K562 (cell line): ENCODE results near the gene MTHFR. TPM values are rescaled to one million over a fixed set of nuclear protein-coding genes. Genes with fewer than 3 reads are reported as not detected.

ENCODE experiments used
- C11orf30 ChIP-seq: fragments of 450-650 bp; IDR thresholded peaks from 2 replicates; pipeline ENCODE4 v1.6.1; 2016; ENCODE audit warnings: low read depth, mild to moderate bottlenecking
- CAMTA2 ChIP-seq: fragments of 250-450 bp; sonication (Bioruptor Pico); conservative IDR thresholded peaks from 2 replicates; pipeline ENCODE4 v1.5.1; 2022
- CEBPG ChIP-seq, 3 experiments: fragments of 200-800 bp in 1 of 3; sonication (Bioruptor generic) in 1 of 3; sonication (generic) in 1 of 3; formaldehyde crosslinking in 1 of 3; IDR thresholded peaks in 2 of 3; conservative IDR thresholded peaks in 1 of 3; 2 replicates each; pipeline versions ENCODE4 v1.6.1 to v1.8.0; 2016 to 2022; ENCODE audit warnings: missing compliant biosample characterization in 2 of 3, missing genetic modification characterization in 2 of 3, mild to moderate bottlenecking in 1 of 3, missing genetic modification reagents in 1 of 3
- ETV5 ChIP-seq: sonication (generic); formaldehyde crosslinking; IDR thresholded peaks from 2 replicates; pipeline ENCODE4 v1.4.0; 2020; ENCODE audit warnings: low read depth, mild to moderate bottlenecking, missing genetic modification reagents
- FOXK1 ChIP-seq: sonication (generic); formaldehyde crosslinking; IDR thresholded peaks from 2 replicates; pipeline ENCODE4 v1.8.0; 2022; ENCODE audit warnings: missing genetic modification reagents, mild to moderate bottlenecking, borderline replicate concordance
- HES1 ChIP-seq: fragments of 450-650 bp; IDR thresholded peaks from 2 replicates; pipeline ENCODE4 v1.6.1; 2016; ENCODE audit warnings: low read depth, mild to moderate bottlenecking, moderate library complexity
- HNRNPUL1 ChIP-seq: fragments of 200-400 bp; formaldehyde crosslinking; IDR thresholded peaks from 2 replicates; pipeline ENCODE4 v1.6.1; 2017; ENCODE audit warnings: low read length
- MTA2 ChIP-seq: fragments of 450-650 bp; IDR thresholded peaks from 2 replicates; pipeline ENCODE4 v1.6.1; 2016; ENCODE audit warnings: low read depth
- POLR2A ChIP-seq: fragments of 450-650 bp; conservative IDR thresholded peaks from 2 replicates; pipeline ENCODE4 v1.6.1; 2016
- POU5F1 ChIP-seq: fragments of 150-350 bp; IDR thresholded peaks from 2 replicates; pipeline ENCODE4 v1.6.1; 2014; ENCODE audit warnings: borderline replicate concordance, low read length, low read depth, mild to moderate bottlenecking; ENCODE audit not compliant: partially characterized antibody
- SIX5 ChIP-seq, 2 experiments: IDR thresholded peaks; 2 replicates each; pipeline ENCODE4 v1.6.1; 2011; ENCODE audit warnings: low read length in 2 of 2, borderline replicate concordance in 1 of 2, low read depth in 1 of 2, mild to moderate bottlenecking in 1 of 2, moderate library complexity in 1 of 2; ENCODE audit not compliant: insufficient read depth in 1 of 2
- SMC3 ChIP-seq: conservative IDR thresholded peaks from 2 replicates; pipeline ENCODE4 v1.6.1; 2011; ENCODE audit warnings: low read depth, low read length, improper control_type of control experiment; ENCODE audit not compliant: insufficient read depth
- TBP ChIP-seq: optimal IDR thresholded peaks from 2 replicates; pipeline ENCODE3; 2011; ENCODE audit warnings: low read depth, low read length, improper control_type of control experiment
- TFE3 ChIP-seq: fragments of 450-650 bp; formaldehyde crosslinking; IDR thresholded peaks from 2 replicates; pipeline ENCODE4 v1.4.0; 2020; ENCODE audit warnings: mild to moderate bottlenecking, mixed read lengths
- WHSC1 ChIP-seq: IDR thresholded peaks from one replicate; pipeline ENCODE4 v1.6.1; 2012; ENCODE audit warnings: low read length, control low read depth, inconsistent platforms
- ZBTB2 ChIP-seq: fragments of 450-650 bp; IDR thresholded peaks from 2 replicates; pipeline ENCODE4 v1.6.1; 2016; ENCODE audit warnings: antibody characterized with exemption
- ZC3H11A ChIP-seq: IDR thresholded peaks from 2 replicates; pipeline ENCODE4 v1.6.1; 2012; ENCODE audit warnings: low read depth, low read length, improper control_type of control experiment
- ZMIZ1 ChIP-seq, 2 experiments: fragments of 150-350 bp in 1 of 2; IDR thresholded peaks; 2 replicates each; pipeline ENCODE4 v1.6.1; 2012 to 2016; ENCODE audit warnings: low read depth in 2 of 2, low read length in 2 of 2, mild to moderate bottlenecking in 1 of 2, moderate library complexity in 1 of 2
- polyA plus RNA-seq, 8 experiments: library from polyadenylated mRNA; depleted of rRNA in 4 of 8; stranded (reverse) in 5 of 8; unstranded in 3 of 8; fragments of >200 nt; fragmentation: Nextera tagmentation in 2 of 8; fragmentation: Illumina TruSeq in 1 of 8; extraction: Ambion mirVana in 2 of 8; extraction: Trizol in 1 of 8; gene quantifications; 2 replicates each; pipeline versions ENCODE4 v1.2.1 to v1.2.3, GENCODE V29; 2011 to 2014; ENCODE audit warnings: inconsistent platforms in 1 of 8, missing spikeins in 1 of 8
- total RNA-seq, 7 experiments: library from RNA; depleted of rRNA in 6 of 7; stranded (reverse); fragments of >200 nt in 6 of 7; fragmentation: Illumina TruSeq in 2 of 7; extraction: Trizol in 2 of 7; gene quantifications; 2 replicates each; pipeline versions ENCODE4 v1.2.1 to v1.2.3, GENCODE V29; 2011 to 2021; ENCODE audit warnings: low replicate concordance in 1 of 7

MTHFR gene
- total and polyA plus RNA-seq, 9 of the 15 experiments (the other 6 are each of a cell fraction or from before 2014, with no cell fraction given) = 5.0 to 104 (median 62.6) TPM

- TF ChIP-seq ZBTB2 = peak; percentile 68; the same call in 1 of the 2 replicates
- TF ChIP-seq TFE3 (CRISPR knock-in tag) = peak; percentile 100
- no peak for TF ChIP-seq ZC3H11A
- no peak for TF ChIP-seq C11orf30
- TF ChIP-seq TBP = peak; percentile 86
- 0 out of 2 replicates have a peak, but pooled peaks have one; percentile 71 for TF ChIP-seq CAMTA2 (CRISPR knock-in tag)
- peak; percentile 86; the same call in 1 of the 2 replicates for TF ChIP-seq FOXK1 (CRISPR knock-in tag)
- TF ChIP-seq ETV5 (CRISPR knock-in tag) = peak; percentile 63
- TF ChIP-seq WHSC1 = no peak
- no peak; a peak in 1 of 4 replicates for TF ChIP-seq ZMIZ1 (IDR thresholded peaks at IDR 0.05; ENCODE audit: low read depth in 2 of 2, low read length in 2 of 2)
- peak; percentile 38 to 49; a peak in 3 of 4 replicates for TF ChIP-seq SIX5 (IDR thresholded peaks at IDR 0.05; ENCODE audit: borderline replicate concordance in 1 of 2, insufficient read depth in 1 of 2, low read depth in 1 of 2, low read length in 2 of 2)
- peak; percentile 94 for TF ChIP-seq POLR2A
- TF ChIP-seq HES1 = peak; percentile 91
- no peak for TF ChIP-seq HNRNPUL1
- no peak for TF ChIP-seq SMC3
- no peak; the same call in 1 of the 2 replicates for TF ChIP-seq MTA2
- TF ChIP-seq POU5F1 = peak; percentile 68
- TF ChIP-seq CEBPG (CRISPR knock-in tag; IDR thresholded peaks at IDR 0.05) = peak; percentile 8; the same call in 1 of the 2 replicates
- no peak for TF ChIP-seq CEBPG (tag; conservative IDR thresholded peaks at IDR 0.05 in 1 of 2, IDR thresholded peaks at IDR 0.05 in 1 of 2)
Observed at GRCh38 chr1:11805422-11806306, at the start of gene MTHFR, which contains the start of gene CLCN6 (continued).
